OCI-LY1 (cell line): ENCODE data around the gene MMP27.

Experiments
- H2AFZ ChIP-seq: fragments of 200-600 bp; sonication (generic), shearing (Covaris generic); 2 replicates; pipeline ENCODE4 v1.6.0; 2014; ENCODE audit warnings: antibody characterized with exemption, mild to moderate bottlenecking, low read length
- H3F3A ChIP-seq: fragments of 200-600 bp; sonication (generic), shearing (Covaris generic); 2 replicates; pipeline ENCODE4 v1.6.0; 2014; ENCODE audit warnings: mild to moderate bottlenecking, antibody characterized with exemption, low read length, moderate library complexity; ENCODE audit not compliant: insufficient read depth
- H3K27ac ChIP-seq: fragments of 200-600 bp; sonication (generic); 2 replicates; pipeline ENCODE4 v1.5.1; 2014; ENCODE audit warnings: low read length, mixed run types, mild to moderate bottlenecking, low read depth; ENCODE audit not compliant: poor library complexity, severe bottlenecking
- H3K27me3 ChIP-seq: fragments of 200-600 bp; sonication (generic); 2 replicates; pipeline ENCODE4 v1.6.0; 2014; ENCODE audit warnings: antibody characterized with exemption, mild to moderate bottlenecking, low read length, moderate library complexity; ENCODE audit not compliant: insufficient read depth
- H3K36me3 ChIP-seq: fragments of 200-600 bp; sonication (generic); 2 replicates; pipeline ENCODE4 v1.6.1; 2014; ENCODE audit warnings: mild to moderate bottlenecking, antibody characterized with exemption, low read length, moderate library complexity, mixed read lengths; ENCODE audit not compliant: insufficient read depth
- H3K4me1 ChIP-seq: fragments of 200-600 bp; sonication (generic); 2 replicates; pipeline ENCODE4 v1.5.1; 2014; ENCODE audit warnings: mild to moderate bottlenecking, low read length, moderate library complexity; ENCODE audit not compliant: insufficient read depth, severe bottlenecking
- H3K4me2 ChIP-seq: fragments of 200-600 bp; sonication (generic), shearing (Covaris generic); 2 replicates; pipeline ENCODE4 v1.6.1; 2014; ENCODE audit warnings: low read length
- H3K4me3 ChIP-seq: fragments of 200-600 bp; sonication (generic); 2 replicates; pipeline ENCODE4 v1.5.1; 2014; ENCODE audit warnings: low read length, low read depth, mild to moderate bottlenecking, mixed read lengths; ENCODE audit not compliant: poor library complexity, severe bottlenecking
- H3K79me2 ChIP-seq: fragments of 200-600 bp; shearing (Covaris generic); 2 replicates; pipeline ENCODE4 v1.6.1; 2016; ENCODE audit warnings: mixed run types, low read length, mixed read lengths; ENCODE audit not compliant: insufficient read depth
- H3K9ac ChIP-seq: fragments of 200-600 bp; sonication (generic), shearing (Covaris generic); 2 replicates; pipeline ENCODE4 v1.6.1; 2014; ENCODE audit warnings: mild to moderate bottlenecking, low read length, mixed read lengths
- H3K9me2 ChIP-seq: fragments of 200-600 bp; sonication (generic), shearing (Covaris generic); 2 replicates; pipeline ENCODE4 v1.6.1; 2014; ENCODE audit warnings: low read depth, mild to moderate bottlenecking, low read length, mixed read lengths
- H3K9me3 ChIP-seq: fragments of 200-600 bp; shearing (Covaris generic); 2 replicates; pipeline ENCODE4 v1.6.1; 2014; ENCODE audit warnings: low read length, mixed read lengths
- H4K20me1 ChIP-seq: fragments of 200-600 bp; sonication (generic), shearing (Covaris generic); 2 replicates; pipeline ENCODE4 v1.6.0; 2016; ENCODE audit warnings: mild to moderate bottlenecking, low read length; ENCODE audit not compliant: insufficient read depth
- CTCF ChIP-seq: fragments of 200-600 bp; sonication (generic), shearing (Covaris generic); IDR thresholded peaks from 2 replicates; pipeline ENCODE4 v1.5.1; 2017; ENCODE audit warnings: mild to moderate bottlenecking, antibody characterized with exemption, low read length, moderate library complexity, mixed read lengths
- EZH2 ChIP-seq: fragments of 200-600 bp; sonication (generic), shearing (Covaris generic); IDR thresholded peaks from 2 replicates; pipeline ENCODE4 v1.8.0; 2017; ENCODE audit warnings: borderline replicate concordance, mixed run types, mild to moderate bottlenecking, antibody characterized with exemption, low read length, moderate library complexity, mixed read lengths

The MMP27 gene

GRCh38 chr11:102647430-102647829 is 58.1 kb downstream of the MMP27 start:
- TF ChIP-seq EZH2 = no peak
- TF ChIP-seq CTCF = no peak
- H3K4me3 ChIP-seq = no peak overlapping the region
- H4K20me1 ChIP-seq = no peaks in the 10 kb centered on the region
- no peaks in the 10 kb centered on the region for H3K9me2 ChIP-seq
- no peaks in the 10 kb centered on the region for H3F3A ChIP-seq
- no peak overlapping the region for H3K9ac ChIP-seq
- no peaks in the 10 kb centered on the region for H3K27me3 ChIP-seq
- H3K9me3 ChIP-seq = no peaks in the 10 kb centered on the region
- no peaks in the 10 kb centered on the region for H3K36me3 ChIP-seq
- no peak overlapping the region for H3K27ac ChIP-seq
- no peak overlapping the region for H3K4me2 ChIP-seq
- H3K79me2 ChIP-seq = no peaks in the 10 kb centered on the region
- H3K4me1 ChIP-seq = no peaks in the 10 kb centered on the region
- H2AFZ ChIP-seq = no peak overlapping the region

DNA sequence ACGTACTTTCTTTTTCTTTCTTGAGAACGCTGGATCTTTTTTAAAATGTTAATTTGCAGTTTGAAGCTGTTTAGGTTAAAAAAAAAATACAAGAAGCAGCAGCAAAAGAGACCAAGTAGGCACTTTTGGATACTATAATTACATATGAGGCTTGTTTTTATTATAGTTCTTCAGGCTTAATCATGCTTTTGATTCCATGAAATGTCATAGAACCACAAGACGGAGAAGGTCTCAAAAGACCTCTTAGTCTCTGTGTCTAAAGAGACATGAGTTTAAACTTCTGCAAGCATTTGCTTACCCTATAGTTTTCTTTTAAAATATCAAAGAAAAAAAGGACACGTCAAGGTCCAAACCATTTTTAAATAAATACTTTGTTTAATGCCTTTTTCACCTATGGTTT is 61.6 kb downstream of the MMP27 start:
- no peak overlapping the region for H3K27ac ChIP-seq
- no peak overlapping the region for H3K9ac ChIP-seq
- no peak overlapping the region for H3K4me3 ChIP-seq
- no peaks in the 10 kb centered on the region for H3K9me2 ChIP-seq
- H3K36me3 ChIP-seq = no peaks in the 10 kb centered on the region
- H4K20me1 ChIP-seq = no peaks in the 10 kb centered on the region
- no peaks in the 10 kb centered on the region for H3K27me3 ChIP-seq
- TF ChIP-seq EZH2 = no peak
- TF ChIP-seq CTCF = no peak
- H3K9me3 ChIP-seq = no peaks in the 10 kb centered on the region
- no peaks in the 10 kb centered on the region for H3K79me2 ChIP-seq
- no peaks in the 10 kb centered on the region for H3F3A ChIP-seq
- H3K4me2 ChIP-seq = no peak overlapping the region
- no peak overlapping the region for H2AFZ ChIP-seq
- no peaks in the 10 kb centered on the region for H3K4me1 ChIP-seq
